NCI-H446 treated with DMSO at 0.1 percent for 48 hours (cell line): ENCODE data around the gene CHST3.

Experiments
- DNase-seq: peaks from one replicate; lab custom pipeline; 2025; lab: John Stamatoyannopoulos, UW

The CHST3 gene

DNA sequence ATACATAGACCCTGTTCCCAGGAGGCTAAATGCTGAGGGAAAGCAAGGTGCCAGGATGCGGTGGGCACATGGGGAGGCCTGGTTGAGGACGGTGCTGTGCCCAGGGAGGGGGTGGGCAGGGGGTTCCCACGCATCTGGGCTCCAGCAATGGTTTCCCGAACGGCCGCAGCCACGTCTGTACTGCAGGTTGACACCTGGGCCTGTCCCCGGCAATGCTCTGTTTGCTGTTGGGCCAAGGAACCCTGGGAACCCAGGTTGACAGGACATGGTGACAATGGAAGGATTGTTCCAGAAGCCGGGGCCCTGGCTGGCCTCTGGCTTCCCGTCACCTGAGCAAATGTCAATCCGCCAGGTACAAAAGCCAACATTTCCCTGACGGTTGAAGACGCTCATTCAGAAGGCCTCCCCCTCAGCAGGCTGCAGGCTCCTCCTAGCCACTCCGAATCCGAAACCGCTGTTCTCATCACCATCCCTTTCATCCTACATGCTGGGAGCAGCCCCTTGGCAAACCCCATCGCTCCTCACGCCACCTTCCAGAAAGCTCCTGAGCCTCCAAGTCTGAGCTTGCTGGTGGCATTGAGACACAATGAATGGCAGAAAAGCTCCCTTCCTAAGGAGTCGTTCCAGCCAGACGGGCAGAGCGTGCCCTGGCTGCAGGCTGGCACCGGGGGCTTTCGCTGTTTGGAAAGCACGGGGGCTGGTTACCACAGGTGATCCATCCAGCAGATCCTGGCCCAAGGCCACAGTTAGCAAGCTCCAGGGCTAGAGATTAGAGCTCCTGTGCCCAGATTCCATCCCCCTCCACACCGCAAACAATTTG lies 92.9 kb downstream of the CHST3 start:
- no peak for DNase-seq

DNA sequence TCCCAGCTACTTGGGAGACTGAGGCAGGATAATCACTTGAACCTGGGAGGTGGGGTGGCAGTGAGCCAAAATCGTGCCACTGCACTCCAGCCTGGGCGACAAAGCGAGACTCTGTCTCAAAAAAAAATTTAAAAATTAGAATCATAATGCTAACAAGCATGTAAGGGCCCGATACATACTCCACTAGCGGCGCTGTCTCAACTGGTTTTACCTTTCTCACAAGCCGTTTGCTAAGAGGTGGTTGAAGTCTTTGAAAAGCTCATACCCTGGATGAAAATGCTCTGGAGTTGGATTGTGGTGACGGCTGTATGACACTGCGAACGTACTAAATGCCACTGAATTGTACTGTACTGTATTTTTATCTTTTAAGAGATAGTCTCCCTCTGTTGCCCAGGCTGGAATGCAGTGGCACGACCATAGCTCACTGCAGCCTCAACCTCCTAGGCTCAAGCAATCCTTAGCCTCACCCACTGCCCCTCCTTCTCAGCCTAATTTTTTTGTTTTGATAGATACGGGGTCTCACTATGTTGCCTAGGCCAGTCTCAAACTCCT lies 94.2 kb downstream of the CHST3 start:
- no peak for DNase-seq

DNA sequence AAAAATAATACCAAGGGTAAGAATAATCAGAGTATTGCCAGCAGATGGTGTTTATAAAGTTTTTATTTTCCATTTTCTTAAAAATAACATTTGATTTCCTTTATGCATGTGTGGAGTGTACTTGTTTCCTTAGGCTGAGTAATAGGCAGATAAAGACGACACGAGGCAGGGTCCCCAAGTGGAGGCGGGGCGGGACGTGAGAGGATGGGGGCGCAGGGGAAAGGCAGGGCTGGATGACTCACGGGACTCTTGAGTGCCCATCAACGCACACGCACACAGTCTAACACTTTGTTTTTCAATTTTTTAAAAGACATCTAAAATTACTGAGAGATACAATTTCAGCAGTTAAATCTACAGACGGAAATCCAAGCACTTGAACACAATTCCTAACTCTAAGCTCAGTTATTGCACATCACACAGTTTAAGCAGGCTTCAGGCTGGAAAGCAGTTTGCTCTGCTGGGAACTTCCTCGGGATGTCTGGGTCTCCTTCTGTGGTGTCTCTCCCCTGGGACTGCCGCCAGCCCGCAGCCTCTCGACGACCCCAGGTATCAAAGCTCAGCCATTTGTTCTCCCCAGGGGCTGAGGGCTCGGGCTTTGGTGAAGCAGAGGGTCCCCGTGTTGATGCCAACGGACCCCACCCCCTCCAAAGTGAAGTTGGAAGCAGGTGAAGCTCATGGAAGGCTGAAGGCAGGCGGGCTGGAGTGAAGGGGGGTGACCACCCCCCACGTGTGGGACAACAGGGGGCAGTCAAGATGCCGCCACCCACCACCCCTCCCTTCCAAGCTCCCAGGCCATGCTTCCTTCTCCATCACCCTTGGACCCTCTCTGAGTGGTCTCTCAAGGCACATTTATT lies 95.0 kb downstream of the CHST3 start:
- no peak for DNase-seq

DNA sequence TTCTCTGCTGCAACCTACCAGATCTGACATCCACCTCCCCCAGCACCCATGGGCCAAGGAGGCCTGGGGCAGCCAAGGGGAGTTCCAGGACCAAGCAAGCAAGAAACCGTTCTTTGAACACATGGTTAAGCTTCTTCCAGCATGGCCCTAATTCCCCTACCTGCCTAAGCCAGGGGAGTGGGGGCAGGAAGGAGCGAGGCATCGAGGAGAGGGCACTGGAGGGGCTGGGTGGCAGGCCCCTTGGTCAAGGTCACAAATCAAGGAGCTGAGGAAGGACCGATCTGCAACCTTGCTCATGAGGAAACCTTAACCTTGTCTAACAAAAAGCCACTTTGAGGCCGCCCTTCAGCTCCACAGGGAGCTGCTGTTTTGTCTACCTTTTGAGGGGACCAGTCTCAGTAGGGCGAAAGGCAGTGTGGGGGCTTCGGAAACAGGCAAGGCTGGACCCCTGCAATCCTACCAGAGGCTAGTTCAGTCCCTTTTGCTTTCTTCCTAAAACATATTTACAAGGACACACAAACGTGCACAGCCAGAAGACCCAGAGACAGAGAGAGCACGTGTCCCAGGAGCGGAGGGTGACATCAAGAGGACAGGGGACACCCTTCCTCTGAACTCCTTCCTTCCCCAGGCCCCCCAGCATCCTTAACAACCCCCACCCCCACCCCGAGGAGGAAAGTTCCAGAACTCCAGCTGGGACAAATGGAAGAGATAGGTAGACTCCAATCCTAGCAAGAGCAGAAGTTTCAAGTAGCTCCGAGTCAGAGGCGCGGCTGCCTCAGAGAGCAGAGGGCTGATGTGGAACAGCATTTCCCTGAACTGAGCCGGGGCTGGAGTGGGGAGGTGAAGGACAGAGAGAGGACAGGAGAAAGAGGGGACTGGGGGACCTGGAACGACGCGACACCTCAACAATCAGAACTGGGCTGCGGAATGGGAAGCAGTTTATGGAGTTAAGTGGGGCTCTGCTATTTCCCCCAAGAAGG lies 95.9 kb downstream of the CHST3 start:
- no peak for DNase-seq

DNA sequence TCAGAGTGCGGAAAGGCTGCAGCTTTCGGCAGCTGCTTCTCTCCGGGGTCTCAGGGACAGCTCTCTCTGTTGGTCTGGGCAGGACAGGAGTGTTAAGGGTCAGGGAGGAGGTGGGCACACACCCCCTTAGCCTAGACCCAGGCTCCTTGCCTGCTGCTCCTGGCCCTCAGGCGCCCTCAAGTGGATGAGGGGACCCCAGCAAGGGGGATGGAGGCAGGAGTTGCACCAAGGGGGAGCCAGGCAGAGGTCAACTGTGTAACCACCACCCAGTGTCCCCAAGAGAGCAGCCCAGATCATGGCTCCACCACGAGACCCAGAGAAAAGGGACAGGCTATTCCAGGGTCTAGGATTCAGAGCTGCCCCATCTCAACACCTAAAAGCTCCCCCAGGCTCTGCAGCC lies 97.3 kb downstream of the CHST3 start:
- DNase-seq, result no peak

DNA sequence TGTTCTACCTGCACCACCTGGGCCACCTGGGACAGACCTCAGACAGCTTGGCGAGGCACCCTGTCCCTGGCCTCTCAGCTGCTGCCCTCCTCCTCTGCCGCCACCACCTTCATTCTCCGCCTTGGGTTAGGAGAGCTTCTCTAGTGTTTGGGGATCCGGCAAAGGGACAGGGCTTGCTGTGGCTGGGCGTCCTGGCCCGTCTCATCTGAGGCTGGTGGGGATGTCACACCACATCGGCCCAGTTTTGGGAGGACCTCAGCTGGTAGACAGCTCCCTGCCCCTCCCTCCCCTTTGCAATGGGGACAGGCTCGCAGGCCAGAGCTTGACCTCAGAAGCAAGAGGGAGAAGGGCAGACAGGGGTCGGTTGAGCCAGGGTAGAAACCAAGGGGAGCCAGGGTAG lies 97.7 kb downstream of the CHST3 start:
- no peak for DNase-seq

DNA sequence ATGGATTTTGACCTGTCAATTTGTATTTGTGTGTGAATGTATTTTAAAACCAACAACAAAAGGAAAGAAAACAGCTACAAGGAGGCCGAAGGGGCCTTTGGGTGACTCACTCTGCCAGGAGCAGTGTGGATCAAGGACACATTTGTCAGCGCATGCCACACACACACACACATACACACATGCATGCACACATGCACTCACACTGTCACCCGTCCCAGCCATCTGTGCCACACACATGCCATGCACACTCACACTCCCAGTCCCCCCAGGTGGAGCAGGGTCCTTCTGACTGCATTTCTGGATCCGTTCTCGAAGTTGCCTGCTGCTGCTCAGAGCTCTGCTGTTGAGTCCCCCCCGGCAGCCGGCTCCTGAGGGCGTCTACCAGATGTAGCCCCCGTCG lies 98.2 kb downstream of the CHST3 start:
- no peak for DNase-seq
